HG03432 (cell line): ENCODE results near the gene SLC16A3.
A peak's percentile ranks its signal among the peaks of the same experiment; 100 is the strongest.

Source experiments
- ATAC-seq: cut with Tn5 transposase; IDR thresholded peaks from one replicate; pipeline ENCODE4 v1.9.1; 2021; ENCODE audit warnings: mild to moderate bottlenecking, moderate library complexity; ENCODE audit not compliant: unreplicated experiment

SLC16A3 gene

GRCh38 chr17:82221341-82221902 lies 7.4 kb upstream of the SLC16A3 start:
- ATAC-seq: no peak

- no peak for ATAC-seq
Observed at GRCh38 chr17:82222816-82223215, 6.0 kb upstream of the SLC16A3 start.

GRCh38 chr17:82223517-82223916 lies 5.3 kb upstream of the SLC16A3 start:
- ATAC-seq: no peak

- ATAC-seq: no peak
Observed at GRCh38 chr17:82224666-82225065, 4.2 kb upstream of the SLC16A3 start.

- no peak for ATAC-seq
Observed at GRCh38 chr17:82225368-82226029, 3.3 kb upstream of the SLC16A3 start.

- no peak for ATAC-seq
Observed at GRCh38 chr17:82226146-82226808, 2.6 kb upstream of the SLC16A3 start.

- ATAC-seq: no peak
Observed at GRCh38 chr17:82226809-82227628, 1.8 kb upstream of the SLC16A3 start.

- no peak for ATAC-seq
Observed at GRCh38 chr17:82227629-82228277, 1.1 kb upstream of the SLC16A3 start.

- ATAC-seq: peak; percentile 35
Observed at GRCh38 chr17:82228278-82228841, 482 bp upstream of the SLC16A3 start.

DNA sequence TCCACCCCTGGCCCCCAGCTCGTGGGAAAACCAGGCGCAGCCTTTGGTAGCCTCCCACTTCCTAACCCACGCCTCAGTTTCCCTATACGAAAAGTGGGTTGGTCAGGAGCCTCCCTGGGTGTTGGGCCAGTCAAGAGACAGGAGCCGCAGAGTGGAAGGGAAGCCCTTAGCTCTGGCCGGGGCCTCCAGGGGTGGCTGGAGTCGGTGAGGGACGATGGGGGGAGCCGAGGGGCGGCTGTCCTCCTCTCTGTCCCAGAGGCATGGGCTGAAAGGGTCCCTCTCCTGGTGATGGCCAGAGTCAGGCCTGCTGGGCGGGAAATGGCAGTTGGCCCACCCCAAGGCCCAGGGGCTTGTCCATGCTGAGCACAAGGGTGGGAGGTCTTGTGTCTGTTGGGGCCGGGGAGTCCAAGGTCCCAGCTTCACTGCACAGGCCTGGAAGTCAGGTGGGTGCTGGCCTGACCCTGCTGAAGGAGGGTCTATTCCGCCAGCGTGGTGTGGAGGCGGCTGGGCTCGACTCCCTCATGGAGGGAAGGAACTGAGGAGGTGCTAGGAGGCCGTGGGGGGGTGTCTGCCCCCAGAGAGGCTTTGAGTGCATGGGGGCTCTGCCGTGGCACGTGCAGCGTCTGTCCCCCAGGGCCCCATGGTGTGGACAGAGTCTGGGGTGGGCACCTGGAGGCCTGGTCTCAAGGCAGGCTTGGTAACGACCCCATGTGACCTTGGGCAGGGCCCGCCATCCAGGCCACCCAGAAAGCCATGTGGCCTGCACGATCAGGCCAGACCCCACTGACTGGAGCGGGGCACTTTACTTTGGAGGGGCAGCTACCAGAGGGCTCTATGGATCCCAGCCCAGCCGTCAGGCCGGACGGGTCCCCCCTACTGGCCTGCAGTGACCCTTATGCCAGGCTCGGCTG lies 1.1 kb downstream of the SLC16A3 start:
- peak; percentile 1 for ATAC-seq

GRCh38 chr17:82230609-82231311 lies 1.9 kb downstream of the SLC16A3 start:
- ATAC-seq: peak; percentile 32

DNA sequence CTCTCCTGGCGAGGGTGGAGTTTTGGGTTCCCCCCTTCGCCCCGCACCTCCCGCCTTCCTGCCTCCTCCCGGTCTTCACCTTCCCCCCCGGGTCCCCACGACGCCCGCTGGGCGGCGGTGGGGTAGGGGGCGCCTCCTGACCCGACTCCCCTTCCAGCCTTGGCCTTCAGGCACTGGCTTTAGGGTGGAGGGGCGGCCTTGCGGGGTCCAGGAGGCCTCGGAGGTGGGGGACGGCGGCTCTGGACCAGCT lies 2.4 kb downstream of the SLC16A3 start:
- ATAC-seq: no peak

DNA sequence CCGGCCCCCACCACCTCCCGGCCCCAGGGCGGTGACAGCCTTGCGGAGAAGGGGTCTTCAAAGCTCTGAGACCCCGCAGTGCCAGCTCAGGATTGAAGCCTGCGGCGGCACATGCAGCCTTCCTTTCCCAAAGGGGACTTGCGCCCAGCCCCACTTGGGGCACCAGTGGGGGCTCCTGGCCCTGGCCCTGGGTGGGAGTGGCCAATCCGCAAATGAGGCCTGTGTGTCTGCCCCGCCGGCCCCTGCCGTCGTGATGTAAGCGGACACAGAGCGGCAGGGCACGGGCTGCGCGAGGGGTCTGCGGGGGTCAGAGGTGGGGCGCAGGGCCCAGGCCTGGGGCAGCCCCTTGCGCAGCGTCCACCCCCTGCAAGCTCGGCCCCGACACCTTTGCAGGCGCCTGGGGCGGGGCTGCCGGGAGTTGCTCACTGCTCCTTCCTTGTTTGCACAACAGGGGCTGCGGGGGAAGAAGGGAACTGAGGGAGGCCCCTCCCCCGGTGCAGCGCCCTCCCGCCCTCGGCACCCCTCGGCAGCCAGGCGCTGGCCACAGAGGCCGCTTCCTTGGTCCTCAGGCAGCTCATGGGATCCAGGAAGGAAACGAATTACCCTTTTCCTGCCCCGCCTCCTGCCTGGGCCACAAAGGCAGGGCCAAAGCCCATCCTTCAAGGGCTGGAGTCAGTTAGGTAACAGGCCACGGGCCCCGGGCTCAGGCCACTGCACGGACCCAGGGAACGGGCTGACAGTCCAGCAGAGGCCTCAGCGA lies 2.9 kb downstream of the SLC16A3 start:
- no peak for ATAC-seq

- no peak for ATAC-seq
Observed at GRCh38 chr17:82232322-82232820, 3.5 kb downstream of the SLC16A3 start.

GRCh38 chr17:82232876-82233785 lies 4.3 kb downstream of the SLC16A3 start:
- no peak for ATAC-seq

- no peak for ATAC-seq
Observed at GRCh38 chr17:82234211-82235055, 5.6 kb downstream of the SLC16A3 start.
